Liver (tissue), 3 donors: ENCODE measurements around the gene INPP5B.

Experiments
- EGR1 ChIP-seq, 2 donors: IDR thresholded peaks; 2 replicates each; pipeline ENCODE4 v1.6.1; 2016 to 2018; ENCODE audit warnings: antibody characterized with exemption in 2 of 2, low read depth in 2 of 2
- GABPA ChIP-seq, 2 donors: IDR thresholded peaks in 1 of 2; conservative IDR thresholded peaks in 1 of 2; 2 replicates each; pipeline ENCODE4 v1.6.1; 2016; ENCODE audit warnings: antibody characterized with exemption in 2 of 2, mild to moderate bottlenecking in 1 of 2, moderate library complexity in 1 of 2
- JUND ChIP-seq, 2 donors: IDR thresholded peaks; 2 replicates each; pipeline ENCODE4 v1.6.1; 2016; ENCODE audit warnings: antibody characterized with exemption in 2 of 2
- MAX ChIP-seq: IDR thresholded peaks from 2 replicates; pipeline ENCODE4 v1.6.1; 2016; ENCODE audit warnings: antibody characterized with exemption
- NR2F2 ChIP-seq: IDR thresholded peaks from 2 replicates; pipeline ENCODE4 v1.6.1; 2016; ENCODE audit warnings: antibody characterized with exemption
- RAD21 ChIP-seq, 2 donors: IDR thresholded peaks; 2 replicates each; pipeline ENCODE4 v1.6.1; 2016; ENCODE audit warnings: antibody characterized with exemption in 2 of 2, mild to moderate bottlenecking in 2 of 2
- REST ChIP-seq: IDR thresholded peaks from 2 replicates; pipeline ENCODE4 v1.6.1; 2016; ENCODE audit warnings: antibody characterized with exemption, mild to moderate bottlenecking
- RXRA ChIP-seq, 2 donors: IDR thresholded peaks; 2 replicates each; pipeline ENCODE4 v1.6.1; 2017 to 2018; ENCODE audit warnings: antibody characterized with exemption in 2 of 2, mild to moderate bottlenecking in 1 of 2
- SP1 ChIP-seq: IDR thresholded peaks from 2 replicates; pipeline ENCODE4 v1.6.1; 2018; ENCODE audit warnings: antibody characterized with exemption, mild to moderate bottlenecking
- TAF1 ChIP-seq: conservative IDR thresholded peaks from 2 replicates; pipeline ENCODE4 v1.6.1; 2016; ENCODE audit warnings: antibody characterized with exemption, mild to moderate bottlenecking
- YY1 ChIP-seq: IDR thresholded peaks from 2 replicates; pipeline ENCODE4 v1.6.1; 2016; ENCODE audit warnings: antibody characterized with exemption, mild to moderate bottlenecking
- ZBTB33 ChIP-seq: IDR thresholded peaks from 2 replicates; pipeline ENCODE4 v1.6.1; 2016; ENCODE audit warnings: antibody characterized with exemption
- TF ChIP-seq, protein P1 (sequence below): IDR thresholded peaks from 2 replicates; pipeline ENCODE4 v1.6.1; 2016; ENCODE audit warnings: antibody characterized with exemption
- TF ChIP-seq, protein P2 (sequence below): fragments of 150-350 bp; IDR thresholded peaks from 2 replicates; pipeline ENCODE4 v1.5.1; 2017; ENCODE audit warnings: improper control_type of control experiment, low read depth, low read length; ENCODE audit not compliant: missing input control
- donor health status: healthy.
- donor health status: healthy.

DNA sequence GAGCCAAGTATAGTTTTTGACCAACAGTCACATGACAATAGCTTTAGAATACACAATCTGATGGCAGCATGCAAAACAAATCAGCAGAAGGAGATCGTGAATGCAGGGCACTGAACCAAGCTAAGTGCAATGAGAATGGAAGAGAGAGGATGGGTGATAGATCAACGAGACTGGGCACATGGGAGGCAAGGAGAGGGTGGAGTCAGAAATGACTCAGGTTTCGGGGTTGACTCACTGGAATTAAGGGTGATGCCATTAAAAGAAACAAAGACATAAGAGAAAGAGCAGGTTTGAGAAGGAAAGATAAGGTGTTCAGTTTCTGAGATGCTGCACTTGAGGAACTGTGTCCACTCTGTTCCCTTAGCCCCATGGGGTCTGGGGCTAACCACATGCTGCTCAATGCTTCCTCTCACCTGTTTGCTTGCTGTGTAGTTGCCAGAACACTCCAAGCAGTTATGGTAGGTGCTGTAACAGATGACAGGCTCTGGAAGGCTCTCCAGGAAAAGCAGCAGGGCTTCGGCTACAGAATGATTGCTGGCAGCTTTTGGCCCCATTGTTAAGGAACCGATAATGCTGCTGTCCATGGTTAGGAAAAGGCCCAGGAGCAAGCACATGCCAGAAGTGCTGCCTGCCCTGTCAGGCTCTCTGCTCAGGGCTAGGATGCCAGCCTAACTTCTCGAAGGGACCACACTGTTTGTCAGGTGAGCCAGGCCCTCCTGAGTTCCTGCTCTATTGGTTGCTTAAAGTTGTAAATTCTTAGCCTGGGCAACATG is 81.3 kb downstream of the INPP5B start:
- TF ChIP-seq, protein P1, sequence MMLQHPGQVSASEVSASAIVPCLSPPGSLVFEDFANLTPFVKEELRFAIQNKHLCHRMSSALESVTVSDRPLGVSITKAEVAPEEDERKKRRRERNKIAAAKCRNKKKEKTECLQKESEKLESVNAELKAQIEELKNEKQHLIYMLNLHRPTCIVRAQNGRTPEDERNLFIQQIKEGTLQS = no peak
- TF ChIP-seq, protein P2, sequence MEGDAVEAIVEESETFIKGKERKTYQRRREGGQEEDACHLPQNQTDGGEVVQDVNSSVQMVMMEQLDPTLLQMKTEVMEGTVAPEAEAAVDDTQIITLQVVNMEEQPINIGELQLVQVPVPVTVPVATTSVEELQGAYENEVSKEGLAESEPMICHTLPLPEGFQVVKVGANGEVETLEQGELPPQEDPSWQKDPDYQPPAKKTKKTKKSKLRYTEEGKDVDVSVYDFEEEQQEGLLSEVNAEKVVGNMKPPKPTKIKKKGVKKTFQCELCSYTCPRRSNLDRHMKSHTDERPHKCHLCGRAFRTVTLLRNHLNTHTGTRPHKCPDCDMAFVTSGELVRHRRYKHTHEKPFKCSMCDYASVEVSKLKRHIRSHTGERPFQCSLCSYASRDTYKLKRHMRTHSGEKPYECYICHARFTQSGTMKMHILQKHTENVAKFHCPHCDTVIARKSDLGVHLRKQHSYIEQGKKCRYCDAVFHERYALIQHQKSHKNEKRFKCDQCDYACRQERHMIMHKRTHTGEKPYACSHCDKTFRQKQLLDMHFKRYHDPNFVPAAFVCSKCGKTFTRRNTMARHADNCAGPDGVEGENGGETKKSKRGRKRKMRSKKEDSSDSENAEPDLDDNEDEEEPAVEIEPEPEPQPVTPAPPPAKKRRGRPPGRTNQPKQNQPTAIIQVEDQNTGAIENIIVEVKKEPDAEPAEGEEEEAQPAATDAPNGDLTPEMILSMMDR = no peak
- TF ChIP-seq EGR1 (IDR thresholded peaks at IDR 0.05; ENCODE audit: low read depth in 2 of 2) (no peak), REST (no peak), ZBTB33 (no peak), YY1 (no peak), NR2F2 (no peak), RXRA (IDR thresholded peaks at IDR 0.05) (no peak), TAF1 (no peak), MAX (no peak), RAD21 (IDR thresholded peaks at IDR 0.05) (no peak), GABPA (IDR thresholded peaks at IDR 0.05 in 1 of 2, conservative IDR thresholded peaks at IDR 0.05 in 1 of 2) (no peak), JUND (IDR thresholded peaks at IDR 0.05) (no peak), SP1 (no peak)
